ENCODE results near the gene SLC7A8.

GRCh38 chr14:23136566-23137133 lies 46.8 kb downstream of the SLC7A8 start:
- TF ChIP-seq CTCF (IDR thresholded peaks at IDR 0.05) (no peak), POLR2A (IDR thresholded peaks at IDR 0.05) (no peak)

All from adrenal gland (tissue), 5 donors.